HG03520 (cell line): Measurements from ENCODE around the gene POR.
A peak's percentile ranks its signal among the peaks of the same experiment; 100 is the strongest.

Source experiments
- ATAC-seq: cut with Tn5 transposase; IDR thresholded peaks from one replicate; pipeline ENCODE4 v1.9.1; 2021; ENCODE audit warnings: mild to moderate bottlenecking, moderate library complexity; ENCODE audit not compliant: unreplicated experiment

POR gene

GRCh38 chr7:75915416-75916156, 631 bp downstream of the POR start:
- peak; percentile 7 for ATAC-seq

DNA sequence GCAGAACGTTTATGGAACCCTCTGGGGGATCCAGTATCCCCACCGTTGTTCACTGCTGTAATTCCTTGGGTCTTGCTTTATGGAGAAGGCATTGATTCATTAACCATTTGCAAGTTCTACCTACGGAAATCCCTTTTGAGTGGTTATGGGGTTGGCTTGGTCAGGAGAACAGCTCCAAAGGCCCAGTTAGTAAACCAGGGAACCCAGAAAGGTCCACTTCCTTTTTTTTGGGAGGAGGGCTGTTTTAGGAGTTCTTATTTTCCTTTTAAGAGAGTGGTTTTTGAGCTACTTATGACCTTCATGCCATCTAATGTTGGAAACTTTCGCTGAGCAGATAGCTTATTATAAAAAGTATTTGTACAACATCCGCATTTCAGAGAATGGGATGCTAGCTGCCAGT, 1.3 kb downstream of the POR start:
- no peak for ATAC-seq

- ATAC-seq: no peak
Observed at GRCh38 chr7:75916685-75917634, 2.0 kb downstream of the POR start.

- no peak for ATAC-seq
Observed at GRCh38 chr7:75920431-75921161, 5.6 kb downstream of the POR start.

DNA sequence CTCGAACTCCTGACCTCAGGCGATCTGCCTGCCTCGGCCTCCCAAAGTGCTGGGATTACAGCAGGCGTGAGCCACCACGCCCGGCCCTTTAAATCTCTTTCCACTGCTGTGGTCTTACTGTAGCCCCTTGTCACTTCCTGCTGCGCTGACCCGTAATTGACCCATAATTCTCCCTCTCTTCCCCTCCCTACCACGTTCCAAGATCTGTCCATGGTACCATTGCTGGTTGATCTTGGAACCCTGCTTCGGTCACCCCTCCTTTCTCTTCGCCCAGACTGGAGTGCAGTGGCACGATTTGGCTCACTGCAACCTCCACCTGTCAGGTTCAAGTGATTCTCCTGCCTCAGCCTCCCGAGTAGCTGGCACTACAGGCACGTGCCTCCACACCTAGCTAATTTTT, 6.5 kb downstream of the POR start:
- ATAC-seq: no peak

DNA sequence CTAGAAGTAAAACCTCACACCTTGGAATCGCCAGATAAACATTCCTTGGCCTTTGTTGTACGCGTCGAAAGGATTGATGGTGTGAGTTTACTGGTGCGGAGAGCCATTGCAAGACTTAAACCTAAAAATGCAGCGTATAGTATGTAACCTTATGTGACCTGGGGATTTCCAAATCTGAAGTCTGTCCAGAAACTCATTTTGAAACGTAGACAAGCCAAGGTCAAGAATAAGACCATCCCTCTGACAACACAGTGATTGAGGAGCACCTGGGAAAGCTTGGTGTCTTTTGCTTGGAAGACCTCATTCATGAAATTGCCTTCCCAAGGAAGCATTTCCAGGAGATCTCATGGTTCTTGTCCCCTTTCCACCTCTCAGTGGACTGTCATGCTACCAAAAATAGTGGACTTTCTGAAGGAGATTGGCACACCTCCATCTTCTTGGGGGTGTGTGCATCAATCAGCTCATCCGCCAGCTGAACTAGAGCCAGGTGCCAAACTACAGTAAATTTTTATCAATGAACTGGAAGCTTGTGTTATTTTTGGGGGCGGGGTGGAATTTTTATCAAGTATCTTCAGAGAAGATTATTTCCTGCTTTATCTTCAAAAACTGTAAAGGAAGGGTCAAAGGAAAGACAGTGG, 8.1 kb downstream of the POR start:
- no peak for ATAC-seq

DNA sequence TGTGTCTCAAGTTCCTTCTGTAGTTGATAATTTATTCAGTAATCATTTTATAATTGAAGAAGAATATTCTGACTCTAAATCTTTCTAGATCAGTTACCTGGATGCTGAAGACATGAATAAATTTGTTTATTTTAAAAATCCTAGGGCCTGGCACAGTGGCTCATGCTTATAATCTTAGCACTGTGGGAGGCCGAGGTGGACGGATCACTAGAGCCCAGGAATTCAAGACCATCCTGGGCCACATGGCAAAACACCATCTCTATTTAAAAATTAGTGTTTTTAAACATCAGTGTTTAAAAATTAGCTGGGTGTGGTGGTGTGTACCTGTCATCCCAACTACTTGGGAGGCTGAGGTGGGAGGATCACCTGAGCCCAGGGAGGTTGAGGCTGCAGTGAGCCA, 9.3 kb downstream of the POR start:
- ATAC-seq: no peak

- no peak for ATAC-seq
Observed at GRCh38 chr7:75924889-75925288, 9.9 kb downstream of the POR start.

GRCh38 chr7:75925717-75926435, 10.9 kb downstream of the POR start:
- ATAC-seq: no peak

DNA sequence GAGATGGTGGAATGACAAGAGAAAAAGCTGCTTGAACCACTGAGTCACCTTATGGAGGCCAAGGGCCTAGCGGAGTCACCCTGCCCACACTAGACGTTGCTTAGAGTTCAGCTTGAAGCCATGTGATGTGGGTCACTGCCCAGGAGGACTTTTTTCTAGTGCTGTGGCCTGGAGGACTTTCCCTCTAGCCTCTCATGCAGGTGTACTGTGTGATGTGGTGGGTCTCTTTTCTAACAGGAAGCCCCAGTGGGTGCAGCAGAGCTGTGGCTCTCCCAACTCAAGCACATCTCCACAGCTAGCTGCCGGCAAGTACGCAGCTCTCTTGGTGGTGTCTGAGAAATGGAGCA, 13.6 kb downstream of the POR start:
- ATAC-seq: no peak

- no peak for ATAC-seq
Observed at GRCh38 chr7:75931680-75932079, 16.7 kb downstream of the POR start.

- no peak for ATAC-seq
Observed at GRCh38 chr7:75937958-75938786, 23.2 kb downstream of the POR start.

DNA sequence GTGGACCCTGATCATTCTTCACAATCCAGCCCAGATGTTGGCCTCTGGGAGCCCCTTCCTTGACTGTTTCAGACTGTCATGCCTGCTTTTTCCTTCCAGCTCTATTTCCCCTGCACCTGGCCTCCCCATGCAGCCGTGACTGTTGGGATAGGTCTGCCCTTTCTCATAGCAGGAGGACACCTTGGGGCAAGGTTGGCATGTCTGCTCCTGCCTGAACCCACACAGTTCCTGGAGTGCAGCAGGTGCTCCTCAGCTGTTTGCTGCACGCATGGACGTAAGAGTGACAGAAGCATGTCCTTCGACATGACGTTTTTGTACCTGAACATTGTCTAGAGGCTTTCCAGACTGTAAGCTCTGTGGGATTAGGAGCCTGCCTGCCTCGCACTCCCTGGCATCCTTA, 24.0 kb downstream of the POR start:
- ATAC-seq: no peak

DNA sequence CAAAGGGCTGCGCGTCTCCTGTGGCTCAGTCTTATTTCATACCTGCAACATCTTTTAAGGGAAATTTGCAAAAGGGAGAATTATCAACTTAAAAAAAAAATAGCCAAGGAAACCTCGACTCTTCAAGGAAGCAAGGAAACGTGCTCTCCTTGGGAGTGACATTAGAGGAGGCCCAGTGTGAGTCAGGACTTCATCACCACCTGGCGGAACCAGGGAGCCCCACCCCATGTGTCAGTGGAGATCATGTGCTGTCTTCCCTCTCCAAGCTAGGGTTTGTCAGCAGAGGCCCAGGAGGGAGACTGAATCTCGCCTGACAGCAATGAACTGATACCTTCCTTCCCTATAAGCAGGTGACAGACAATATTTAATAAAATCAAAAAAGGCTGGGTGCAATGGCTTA, 28.9 kb downstream of the POR start:
- ATAC-seq: no peak

DNA sequence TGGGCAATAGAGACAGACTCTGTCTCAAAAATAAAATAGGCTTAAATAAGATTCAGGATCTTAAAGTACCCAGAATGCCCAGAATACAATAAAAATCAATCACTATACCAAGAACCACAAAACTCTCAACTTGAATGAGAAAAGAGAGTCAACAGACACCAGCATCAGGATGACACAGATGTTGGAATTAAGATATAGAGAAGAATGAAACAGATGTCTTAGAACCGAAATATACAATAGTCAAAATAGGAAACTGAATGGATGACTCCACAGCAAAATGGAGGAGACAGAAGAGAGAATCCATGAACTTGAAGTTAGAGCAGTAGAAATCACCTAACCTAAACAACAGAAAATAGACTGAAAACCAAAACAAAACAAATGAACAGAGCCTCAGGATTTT, 29.6 kb downstream of the POR start:
- ATAC-seq: no peak

- no peak for ATAC-seq
Observed at GRCh38 chr7:75945297-75946168, 30.6 kb downstream of the POR start.

- ATAC-seq: no peak
Observed at GRCh38 chr7:75946207-75946855, 31.4 kb downstream of the POR start.

DNA sequence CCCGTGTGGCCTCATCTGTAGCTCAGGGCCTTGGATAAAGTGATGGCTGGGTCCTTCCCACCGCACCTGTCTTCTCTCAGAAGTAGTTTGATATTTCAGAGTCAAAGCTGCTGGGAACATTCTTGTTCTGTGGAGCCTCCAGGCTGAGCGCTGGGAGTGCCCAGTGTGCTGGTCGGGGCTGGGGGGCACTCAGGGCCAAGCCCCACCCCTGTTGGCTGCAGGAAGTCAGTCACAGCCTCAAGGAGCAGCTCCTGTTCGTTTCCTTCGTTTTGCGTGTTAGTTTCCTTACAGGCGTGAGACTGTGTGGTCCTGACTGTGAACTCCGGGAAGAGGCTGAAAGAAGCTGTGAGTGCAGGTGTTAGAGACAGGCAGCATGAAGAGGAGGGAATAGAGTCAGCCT, 33.2 kb downstream of the POR start:
- no peak for ATAC-seq
